Heart right ventricle (tissue), 16 donors: Measurements from ENCODE around the gene PEAR1. TPM values are rescaled to one million over a fixed set of nuclear protein-coding genes. Genes with fewer than 3 reads are reported as not detected.

Experiments used
- ATAC-seq, 8 donors: fragments of 200-7000 bp; cut with Tn5 transposase; one replicate each; pipeline ENCODE4 v1.9.1; 2020; ENCODE audit warnings: mild to moderate bottlenecking in 8 of 8, moderate library complexity in 8 of 8, moderate number of reproducible peaks in 1 of 8
- DNase-seq, 2 donors: peaks; one replicate each; pipeline ENCODE4 v3.0.0-alpha.2; 2020
- H3K27ac ChIP-seq, 10 donors: fragments of 200-600 bp; sonication (generic) in 2 of 10; one replicate each; pipeline versions ENCODE4 v1.5.0 to v1.8.0; 2020 to 2022; ENCODE audit warnings: mild to moderate bottlenecking in 3 of 10
- H3K27me3 ChIP-seq, 7 donors: fragments of 200-600 bp; one replicate each; pipeline ENCODE4 v1.8.0; 2021 to 2022; ENCODE audit warnings: mild to moderate bottlenecking in 2 of 7
- H3K36me3 ChIP-seq, 9 donors: fragments of 200-600 bp; sonication (generic) in 1 of 9; one replicate each; pipeline versions ENCODE4 v1.5.0 to v1.8.0; 2020 to 2022; ENCODE audit warnings: mild to moderate bottlenecking in 2 of 9
- H3K4me1 ChIP-seq, 9 donors: fragments of 200-600 bp; sonication (generic) in 1 of 9; one replicate each; pipeline versions ENCODE4 v1.5.0 to v1.8.0; 2020 to 2022; ENCODE audit warnings: mild to moderate bottlenecking in 4 of 9
- H3K4me3 ChIP-seq, 10 donors: fragments of 200-600 bp; sonication (generic) in 2 of 10; one replicate each; pipeline versions ENCODE4 v1.5.0 to v1.8.0; 2020 to 2022; ENCODE audit warnings: mild to moderate bottlenecking in 7 of 10, moderate library complexity in 2 of 10
- H3K9me3 ChIP-seq, 11 donors: fragments of 200-600 bp in 10 of 11; sonication (generic) in 2 of 11; one replicate each; pipeline versions ENCODE4 v1.5.0 to v1.8.0; 2013 to 2022; ENCODE audit warnings: mild to moderate bottlenecking in 2 of 11, control low read depth in 1 of 11, moderate library complexity in 1 of 11
- CTCF ChIP-seq, 9 donors: fragments of 200-600 bp; sonication (generic) in 2 of 9; IDR thresholded peaks; one replicate each; pipeline versions ENCODE4 v1.5.0 to v1.8.0; 2021 to 2022; ENCODE audit warnings: antibody characterized with exemption in 9 of 9, mild to moderate bottlenecking in 5 of 9, moderate library complexity in 1 of 9
- WGBS, 2 donors: extraction: QIAGEN DNeasy Blood & Tissue Kit; methylation state at CpG; one replicate each; pipeline ENCODE4 v1.1.7; 2013; ENCODE audit warnings: inconsistent platforms in 1 of 2; 5-methylcytosine and 5-hydroxymethylcytosine counted together
- intact Hi-C, 10 donors: fragments of 100-400 bp; cut with DNase I; formaldehyde crosslinking; loops; one replicate each; pipeline versions ENCODE4 v1.11.1 to v1.14.2; 2022
- polyA plus RNA-seq, 2 donors: library from polyadenylated mRNA; stranded (reverse); fragments of 200-250 nt; gene quantifications; one replicate each; pipeline ENCODE4 v1.2.3, GENCODE V29; 2013
- total RNA-seq, 10 donors: library from RNA; stranded (reverse); fragmentation: NEBNext Ultra II Directional in 3 of 10; extraction: Animal tissue kit (Norgen Biotek cat#: 25700) in 3 of 10; gene quantifications; one replicate each; pipeline versions ENCODE4 v1.2.1 to v1.2.4, GENCODE V29; 2021 to 2023
- donor health status: Arrhythmogenic right ventricular cardiomyopathy.
- donor health status: ischemic (EF 13 %, LVEDD 7.1; RV severe dilation, severe dysfunction).
- donor health status: healthy with polysubstance abuse.
- donor health status: DM: no; HTN: yes; CAD: no.
- donor health status: DM: no; HTN: no; CAD: no.
- donor health status: ischemic (EF 25% LVEDD 6.9; RV normal size, moderate dysfunction).
- donor health status: ischemic (EF 25% LVEDD 5.7; RV mildly dilated, moderate dysfunction).
- donor health status: healthy.
- donor health status: DM: yes; HTN: yes; CAD: no.
- donor health status: Ischemic cardiomyopathy.
- donor health status: ischemic (EF 35%, LVEDD 5.7; RV mildly dilated, moderate dysfunction).
- donor health status: nonischemic (EF 11% LVEDD 7.7; RV severe dilation, severe dysfunction).
- donor health status: DM: yes; HTN: yes; CAD: no.
- donor health status: PGD.
- donor health status: ischemic (EF 29% LVEDD 5.4; RV normal size, mild dysfunction).
- donor health status: nonischemic (EF 23%, LVEDD 6.1; RV moderate dilation, normal function).

The PEAR1 gene
- total and polyA plus RNA-seq, 12 donors = 3.8 to 13.7 (median 7.1) TPM

- DNase-seq (no peak), ATAC-seq (no peak)
- Histone ChIP-seq H3K27me3 (no peaks in the 10 kb centered on the region), H3K9me3 (no peaks in the 10 kb centered on the region), H3K4me1 (no peaks in the 10 kb centered on the region), H3K36me3 (peaks cover 0 to 100% (median 80%) of the 10 kb centered on the region in 9 donors), H3K27ac (no peak overlapping the region), H3K4me3 (no peak overlapping the region)
- WGBS, 2 donors = 96 to 100% methylated on average over 1 of the region's 1 CpG
- no peak for TF ChIP-seq CTCF (IDR thresholded peaks at IDR 0.05)
- intact Hi-C loops = no loop called here
These were observed 50.8 kb downstream of the PEAR1 start for GRCh38 chr1:156944268-156944667.

GRCh38 chr1:156944848-156945247 lies 51.3 kb downstream of the PEAR1 start:
- no peaks in the 10 kb centered on the region for H3K9me3 ChIP-seq
- no peaks in the 10 kb centered on the region for H3K27me3 ChIP-seq
- no peak overlapping the region for H3K4me3 ChIP-seq
- ATAC-seq (no peak), DNase-seq (no peak)
- H3K27ac ChIP-seq = no peak overlapping the region
- WGBS, 2 donors = 97% methylated on average over 8 of the region's 8 CpGs
- no peaks in the 10 kb centered on the region for H3K4me1 ChIP-seq
- intact Hi-C loops = no loop called here
- TF ChIP-seq CTCF (IDR thresholded peaks at IDR 0.05) = no peak
- H3K36me3 ChIP-seq = peaks cover 0 to 100% (median 75%) of the 10 kb centered on the region in 9 donors

DNA sequence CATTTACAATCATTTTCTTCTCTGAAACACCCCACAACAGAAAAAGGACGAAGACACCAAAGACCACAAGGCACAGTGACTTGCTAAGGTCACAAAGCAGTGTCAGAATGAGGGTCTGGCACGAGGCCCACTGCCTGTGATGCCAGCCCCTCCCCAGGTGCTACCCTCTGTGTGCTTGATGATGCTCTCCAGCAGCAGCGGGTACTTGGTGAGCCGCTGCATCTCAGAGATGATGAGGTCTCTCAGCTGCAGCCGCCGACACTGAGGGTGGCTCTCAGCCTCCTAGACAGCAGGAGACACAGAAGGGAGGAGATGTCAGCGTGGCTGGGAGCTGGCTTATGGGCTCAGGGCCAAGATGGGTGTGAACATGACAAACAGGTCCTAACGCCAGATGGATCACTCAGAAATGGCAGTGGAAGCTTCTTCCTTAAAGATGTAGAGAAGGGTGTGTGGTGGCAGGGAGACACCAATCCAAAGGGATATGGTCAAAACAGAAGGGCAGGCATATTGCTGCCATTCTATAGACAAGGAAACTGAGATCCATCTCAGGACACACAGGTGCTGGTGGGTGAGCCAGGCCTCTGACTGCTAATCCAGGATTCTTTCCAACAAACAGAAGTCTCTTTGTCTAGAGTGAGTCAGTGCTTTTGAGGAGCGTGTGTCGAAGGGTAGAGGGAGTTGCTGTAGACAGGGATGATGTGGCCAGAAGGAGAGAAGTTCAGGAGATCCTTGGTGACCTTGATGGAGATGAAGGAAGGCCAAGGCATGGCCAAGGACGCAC lies 52.6 kb downstream of the PEAR1 start:
- Histone ChIP-seq H3K4me1 (no peaks in the 10 kb centered on the region), H3K27ac (no peak overlapping the region), H3K4me3 (no peak overlapping the region), H3K36me3 (peaks cover 0 to 100% (median 77%) of the 10 kb centered on the region in 9 donors), H3K27me3 (no peaks in the 10 kb centered on the region), H3K9me3 (no peaks in the 10 kb centered on the region)
- ATAC-seq (no peak), DNase-seq (no peak)
- WGBS, 2 donors = 73% methylated on average over 11 of the region's 11 CpGs
- TF ChIP-seq CTCF (IDR thresholded peaks at IDR 0.05) = no peak
- intact Hi-C loops = no loop called here

DNA sequence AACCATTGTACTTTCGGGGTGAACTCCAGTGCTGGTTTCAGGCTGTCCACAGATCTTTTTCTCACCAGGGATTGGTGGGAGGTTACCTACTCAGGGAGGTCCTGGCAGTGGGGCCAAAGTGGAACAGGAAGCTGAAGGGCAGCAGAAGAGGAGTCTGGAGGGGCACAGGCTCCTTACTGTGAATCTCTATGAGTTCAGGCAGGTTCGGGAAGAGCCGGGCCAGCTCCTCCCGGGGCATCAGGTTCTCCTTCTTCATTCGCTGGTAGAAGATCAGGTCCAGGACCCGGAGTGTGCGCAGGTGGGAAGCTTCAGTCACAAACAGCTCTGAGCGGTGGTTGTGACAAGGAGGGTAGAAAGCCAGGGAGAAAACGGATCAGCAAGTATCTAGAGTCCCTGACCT lies 53.6 kb downstream of the PEAR1 start:
- Histone ChIP-seq H3K36me3 (peaks cover 0 to 100% (median 75%) of the 10 kb centered on the region in 9 donors), H3K4me3 (no peak overlapping the region), H3K9me3 (no peaks in the 10 kb centered on the region), H3K27me3 (no peaks in the 10 kb centered on the region), H3K4me1 (no peaks in the 10 kb centered on the region), H3K27ac (no peak overlapping the region)
- intact Hi-C loops = no loop called here
- DNase-seq (no peak), ATAC-seq (no peak)
- WGBS, 2 donors = 96% methylated on average over 9 of the region's 9 CpGs
- TF ChIP-seq CTCF (IDR thresholded peaks at IDR 0.05) = no peak
